GM23338 (cell line): Measurements from ENCODE around the gene LMNA.

Experiments used
- CREB1 ChIP-seq: fragments of 250-450 bp; sonication (Bioruptor Pico); IDR thresholded peaks from 2 replicates; pipeline ENCODE4 v1.5.0; 2020; ENCODE audit warnings: low read depth, mild to moderate bottlenecking, moderate library complexity
- EZH2 ChIP-seq: fragments of 200-600 bp; sonication (generic); IDR thresholded peaks from one replicate; pipeline ENCODE4 v1.8.0; 2017; ENCODE audit warnings: antibody characterized with exemption, mild to moderate bottlenecking, low read depth; ENCODE audit not compliant: unreplicated experiment
- EZH2phosphoT487 ChIP-seq: fragments of 200-600 bp; sonication (generic); IDR thresholded peaks from one replicate; pipeline ENCODE4 v1.8.1; 2018; ENCODE audit warnings: antibody characterized with exemption; ENCODE audit not compliant: unreplicated experiment
- JUNB ChIP-seq: IDR thresholded peaks from one replicate; pipeline ENCODE4 v1.6.1; 2016; ENCODE audit warnings: antibody characterized with exemption; ENCODE audit not compliant: unreplicated experiment
- NANOG ChIP-seq: IDR thresholded peaks from 2 replicates; pipeline ENCODE4 v1.6.1; 2016; ENCODE audit warnings: antibody characterized with exemption, borderline replicate concordance
- POLR2AphosphoS5 ChIP-seq: IDR thresholded peaks from 2 replicates; pipeline ENCODE4 v1.6.1; 2016; ENCODE audit warnings: antibody characterized with exemption, low read depth
- STAT1 ChIP-seq: IDR thresholded peaks from one replicate; pipeline ENCODE4 v1.6.1; 2016; ENCODE audit warnings: antibody characterized with exemption; ENCODE audit not compliant: unreplicated experiment
- ZNF114 ChIP-seq: fragments of 250-450 bp; sonication (Bioruptor Pico); IDR thresholded peaks from 2 replicates; pipeline ENCODE4 v1.5.0; 2020; ENCODE audit warnings: mild to moderate bottlenecking, moderate library complexity
- TF ChIP-seq, protein P1 (sequence below), 2 experiments: fragments of 200-600 bp in 1 of 2; sonication (generic) in 1 of 2; conservative IDR thresholded peaks; 2 replicates each; pipeline versions ENCODE4 v1.5.1 to v1.6.1; 2016 to 2017; ENCODE audit warnings: antibody characterized with exemption in 2 of 2, low read depth in 2 of 2, mild to moderate bottlenecking in 2 of 2, moderate library complexity in 1 of 2
- TF ChIP-seq, protein P2 (sequence below): IDR thresholded peaks from one replicate; pipeline ENCODE4 v1.6.1; 2018; ENCODE audit warnings: antibody characterized with exemption; ENCODE audit not compliant: unreplicated experiment
- TF ChIP-seq, protein P3 (sequence below): fragments of 250-450 bp; sonication (Bioruptor Pico); IDR thresholded peaks from 2 replicates; pipeline ENCODE4 v1.5.0; 2020; ENCODE audit warnings: mild to moderate bottlenecking, moderate library complexity
- TF ChIP-seq, protein P4 (sequence below): IDR thresholded peaks from 2 replicates; pipeline ENCODE4 v1.6.1; 2016; ENCODE audit warnings: antibody characterized with exemption

DNA sequence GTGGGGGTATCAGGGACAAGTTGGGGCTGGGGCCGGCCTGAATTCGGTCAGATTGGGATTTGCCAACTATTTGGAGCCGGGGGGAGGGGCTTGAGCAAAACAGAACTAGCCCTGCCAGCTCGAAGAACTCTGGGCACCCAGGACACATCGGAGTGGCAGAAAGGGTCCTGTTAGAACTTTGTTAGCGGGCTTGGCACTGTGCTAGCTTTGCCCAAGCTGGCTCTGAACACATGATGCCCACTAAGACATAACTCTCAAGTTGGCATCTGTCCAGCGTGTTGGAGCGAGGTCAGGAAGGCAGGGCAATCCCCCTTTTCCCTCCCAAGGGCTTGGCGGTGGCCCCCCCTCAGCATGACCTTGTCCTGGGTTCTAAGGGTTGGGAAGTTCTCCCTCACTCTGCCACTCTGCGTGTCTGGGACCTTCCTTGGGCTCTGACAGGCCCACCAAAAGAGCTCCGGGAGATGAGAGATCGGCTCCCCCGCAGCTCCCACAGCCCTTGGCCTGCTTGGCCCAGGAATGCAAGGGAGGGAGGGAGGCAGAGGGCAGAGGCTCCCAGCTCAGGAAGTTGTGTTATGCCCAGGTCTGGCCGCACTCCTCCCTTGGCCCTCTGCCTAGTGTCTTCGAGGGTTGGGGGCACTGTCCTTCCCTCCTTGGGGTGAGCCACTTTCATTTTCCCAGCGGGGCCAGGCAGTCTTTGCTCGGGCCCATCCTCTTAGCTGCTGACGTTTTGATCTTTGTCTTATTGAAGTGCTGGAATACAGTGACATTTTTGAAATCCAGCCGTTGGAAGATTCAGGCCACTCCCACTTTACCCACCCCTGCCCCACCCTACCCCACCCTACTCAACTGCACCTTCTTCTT is 1.2 kb downstream of the LMNA start:
- TF ChIP-seq, protein P1, sequence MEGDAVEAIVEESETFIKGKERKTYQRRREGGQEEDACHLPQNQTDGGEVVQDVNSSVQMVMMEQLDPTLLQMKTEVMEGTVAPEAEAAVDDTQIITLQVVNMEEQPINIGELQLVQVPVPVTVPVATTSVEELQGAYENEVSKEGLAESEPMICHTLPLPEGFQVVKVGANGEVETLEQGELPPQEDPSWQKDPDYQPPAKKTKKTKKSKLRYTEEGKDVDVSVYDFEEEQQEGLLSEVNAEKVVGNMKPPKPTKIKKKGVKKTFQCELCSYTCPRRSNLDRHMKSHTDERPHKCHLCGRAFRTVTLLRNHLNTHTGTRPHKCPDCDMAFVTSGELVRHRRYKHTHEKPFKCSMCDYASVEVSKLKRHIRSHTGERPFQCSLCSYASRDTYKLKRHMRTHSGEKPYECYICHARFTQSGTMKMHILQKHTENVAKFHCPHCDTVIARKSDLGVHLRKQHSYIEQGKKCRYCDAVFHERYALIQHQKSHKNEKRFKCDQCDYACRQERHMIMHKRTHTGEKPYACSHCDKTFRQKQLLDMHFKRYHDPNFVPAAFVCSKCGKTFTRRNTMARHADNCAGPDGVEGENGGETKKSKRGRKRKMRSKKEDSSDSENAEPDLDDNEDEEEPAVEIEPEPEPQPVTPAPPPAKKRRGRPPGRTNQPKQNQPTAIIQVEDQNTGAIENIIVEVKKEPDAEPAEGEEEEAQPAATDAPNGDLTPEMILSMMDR (conservative IDR thresholded peaks at IDR 0.05; ENCODE audit: low read depth in 2 of 2): no peak
- no peak for TF ChIP-seq EZH2
- TF ChIP-seq EZH2phosphoT487: no peak
- no peak for TF ChIP-seq CREB1
- no peak for TF ChIP-seq STAT1
- no peak for TF ChIP-seq JUNB
- no peak for TF ChIP-seq NANOG
- TF ChIP-seq POLR2AphosphoS5: no peak
- TF ChIP-seq, protein P2, sequence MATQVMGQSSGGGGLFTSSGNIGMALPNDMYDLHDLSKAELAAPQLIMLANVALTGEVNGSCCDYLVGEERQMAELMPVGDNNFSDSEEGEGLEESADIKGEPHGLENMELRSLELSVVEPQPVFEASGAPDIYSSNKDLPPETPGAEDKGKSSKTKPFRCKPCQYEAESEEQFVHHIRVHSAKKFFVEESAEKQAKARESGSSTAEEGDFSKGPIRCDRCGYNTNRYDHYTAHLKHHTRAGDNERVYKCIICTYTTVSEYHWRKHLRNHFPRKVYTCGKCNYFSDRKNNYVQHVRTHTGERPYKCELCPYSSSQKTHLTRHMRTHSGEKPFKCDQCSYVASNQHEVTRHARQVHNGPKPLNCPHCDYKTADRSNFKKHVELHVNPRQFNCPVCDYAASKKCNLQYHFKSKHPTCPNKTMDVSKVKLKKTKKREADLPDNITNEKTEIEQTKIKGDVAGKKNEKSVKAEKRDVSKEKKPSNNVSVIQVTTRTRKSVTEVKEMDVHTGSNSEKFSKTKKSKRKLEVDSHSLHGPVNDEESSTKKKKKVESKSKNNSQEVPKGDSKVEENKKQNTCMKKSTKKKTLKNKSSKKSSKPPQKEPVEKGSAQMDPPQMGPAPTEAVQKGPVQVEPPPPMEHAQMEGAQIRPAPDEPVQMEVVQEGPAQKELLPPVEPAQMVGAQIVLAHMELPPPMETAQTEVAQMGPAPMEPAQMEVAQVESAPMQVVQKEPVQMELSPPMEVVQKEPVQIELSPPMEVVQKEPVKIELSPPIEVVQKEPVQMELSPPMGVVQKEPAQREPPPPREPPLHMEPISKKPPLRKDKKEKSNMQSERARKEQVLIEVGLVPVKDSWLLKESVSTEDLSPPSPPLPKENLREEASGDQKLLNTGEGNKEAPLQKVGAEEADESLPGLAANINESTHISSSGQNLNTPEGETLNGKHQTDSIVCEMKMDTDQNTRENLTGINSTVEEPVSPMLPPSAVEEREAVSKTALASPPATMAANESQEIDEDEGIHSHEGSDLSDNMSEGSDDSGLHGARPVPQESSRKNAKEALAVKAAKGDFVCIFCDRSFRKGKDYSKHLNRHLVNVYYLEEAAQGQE: no peak
- TF ChIP-seq, protein P3, sequence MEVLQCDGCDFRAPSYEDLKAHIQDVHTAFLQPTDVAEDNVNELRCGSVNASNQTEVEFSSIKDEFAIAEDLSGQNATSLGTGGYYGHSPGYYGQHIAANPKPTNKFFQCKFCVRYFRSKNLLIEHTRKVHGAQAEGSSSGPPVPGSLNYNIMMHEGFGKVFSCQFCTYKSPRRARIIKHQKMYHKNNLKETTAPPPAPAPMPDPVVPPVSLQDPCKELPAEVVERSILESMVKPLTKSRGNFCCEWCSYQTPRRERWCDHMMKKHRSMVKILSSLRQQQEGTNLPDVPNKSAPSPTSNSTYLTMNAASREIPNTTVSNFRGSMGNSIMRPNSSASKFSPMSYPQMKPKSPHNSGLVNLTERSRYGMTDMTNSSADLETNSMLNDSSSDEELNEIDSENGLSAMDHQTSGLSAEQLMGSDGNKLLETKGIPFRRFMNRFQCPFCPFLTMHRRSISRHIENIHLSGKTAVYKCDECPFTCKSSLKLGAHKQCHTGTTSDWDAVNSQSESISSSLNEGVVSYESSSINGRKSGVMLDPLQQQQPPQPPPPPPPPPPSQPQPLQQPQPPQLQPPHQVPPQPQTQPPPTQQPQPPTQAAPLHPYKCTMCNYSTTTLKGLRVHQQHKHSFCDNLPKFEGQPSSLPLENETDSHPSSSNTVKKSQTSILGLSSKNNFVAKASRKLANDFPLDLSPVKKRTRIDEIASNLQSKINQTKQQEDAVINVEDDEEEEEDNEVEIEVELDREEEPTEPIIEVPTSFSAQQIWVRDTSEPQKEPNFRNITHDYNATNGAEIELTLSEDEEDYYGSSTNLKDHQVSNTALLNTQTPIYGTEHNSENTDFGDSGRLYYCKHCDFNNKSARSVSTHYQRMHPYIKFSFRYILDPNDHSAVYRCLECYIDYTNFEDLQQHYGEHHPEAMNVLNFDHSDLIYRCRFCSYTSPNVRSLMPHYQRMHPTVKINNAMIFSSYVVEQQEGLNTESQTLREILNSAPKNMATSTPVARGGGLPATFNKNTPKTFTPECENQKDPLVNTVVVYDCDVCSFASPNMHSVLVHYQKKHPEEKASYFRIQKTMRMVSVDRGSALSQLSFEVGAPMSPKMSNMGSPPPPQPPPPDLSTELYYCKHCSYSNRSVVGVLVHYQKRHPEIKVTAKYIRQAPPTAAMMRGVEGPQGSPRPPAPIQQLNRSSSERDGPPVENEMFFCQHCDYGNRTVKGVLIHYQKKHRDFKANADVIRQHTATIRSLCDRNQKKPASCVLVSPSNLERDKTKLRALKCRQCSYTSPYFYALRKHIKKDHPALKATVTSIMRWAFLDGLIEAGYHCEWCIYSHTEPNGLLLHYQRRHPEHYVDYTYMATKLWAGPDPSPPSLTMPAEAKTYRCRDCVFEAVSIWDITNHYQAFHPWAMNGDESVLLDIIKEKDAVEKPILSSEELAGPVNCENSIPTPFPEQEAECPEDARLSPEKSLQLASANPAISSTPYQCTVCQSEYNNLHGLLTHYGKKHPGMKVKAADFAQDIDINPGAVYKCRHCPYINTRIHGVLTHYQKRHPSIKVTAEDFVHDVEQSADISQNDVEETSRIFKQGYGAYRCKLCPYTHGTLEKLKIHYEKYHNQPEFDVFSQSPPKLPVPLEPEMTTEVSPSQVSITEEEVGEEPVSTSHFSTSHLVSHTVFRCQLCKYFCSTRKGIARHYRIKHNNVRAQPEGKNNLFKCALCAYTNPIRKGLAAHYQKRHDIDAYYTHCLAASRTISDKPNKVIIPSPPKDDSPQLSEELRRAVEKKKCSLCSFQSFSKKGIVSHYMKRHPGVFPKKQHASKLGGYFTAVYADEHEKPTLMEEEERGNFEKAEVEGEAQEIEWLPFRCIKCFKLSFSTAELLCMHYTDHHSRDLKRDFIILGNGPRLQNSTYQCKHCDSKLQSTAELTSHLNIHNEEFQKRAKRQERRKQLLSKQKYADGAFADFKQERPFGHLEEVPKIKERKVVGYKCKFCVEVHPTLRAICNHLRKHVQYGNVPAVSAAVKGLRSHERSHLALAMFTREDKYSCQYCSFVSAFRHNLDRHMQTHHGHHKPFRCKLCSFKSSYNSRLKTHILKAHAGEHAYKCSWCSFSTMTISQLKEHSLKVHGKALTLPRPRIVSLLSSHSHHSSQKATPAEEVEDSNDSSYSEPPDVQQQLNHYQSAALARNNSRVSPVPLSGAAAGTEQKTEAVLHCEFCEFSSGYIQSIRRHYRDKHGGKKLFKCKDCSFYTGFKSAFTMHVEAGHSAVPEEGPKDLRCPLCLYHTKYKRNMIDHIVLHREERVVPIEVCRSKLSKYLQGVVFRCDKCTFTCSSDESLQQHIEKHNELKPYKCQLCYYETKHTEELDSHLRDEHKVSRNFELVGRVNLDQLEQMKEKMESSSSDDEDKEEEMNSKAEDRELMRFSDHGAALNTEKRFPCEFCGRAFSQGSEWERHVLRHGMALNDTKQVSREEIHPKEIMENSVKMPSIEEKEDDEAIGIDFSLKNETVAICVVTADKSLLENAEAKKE: no peak
- TF ChIP-seq, protein P4, sequence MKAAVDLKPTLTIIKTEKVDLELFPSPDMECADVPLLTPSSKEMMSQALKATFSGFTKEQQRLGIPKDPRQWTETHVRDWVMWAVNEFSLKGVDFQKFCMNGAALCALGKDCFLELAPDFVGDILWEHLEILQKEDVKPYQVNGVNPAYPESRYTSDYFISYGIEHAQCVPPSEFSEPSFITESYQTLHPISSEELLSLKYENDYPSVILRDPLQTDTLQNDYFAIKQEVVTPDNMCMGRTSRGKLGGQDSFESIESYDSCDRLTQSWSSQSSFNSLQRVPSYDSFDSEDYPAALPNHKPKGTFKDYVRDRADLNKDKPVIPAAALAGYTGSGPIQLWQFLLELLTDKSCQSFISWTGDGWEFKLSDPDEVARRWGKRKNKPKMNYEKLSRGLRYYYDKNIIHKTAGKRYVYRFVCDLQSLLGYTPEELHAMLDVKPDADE: no peak
- TF ChIP-seq ZNF114: no peak
